ENCODE measurements around the gene KCNS1.

- TF ChIP-seq EZH2 (IDR thresholded peaks at IDR 0.05; ENCODE audit: low read length, unreplicated experiment): no peak
- TF ChIP-seq, protein P1, sequence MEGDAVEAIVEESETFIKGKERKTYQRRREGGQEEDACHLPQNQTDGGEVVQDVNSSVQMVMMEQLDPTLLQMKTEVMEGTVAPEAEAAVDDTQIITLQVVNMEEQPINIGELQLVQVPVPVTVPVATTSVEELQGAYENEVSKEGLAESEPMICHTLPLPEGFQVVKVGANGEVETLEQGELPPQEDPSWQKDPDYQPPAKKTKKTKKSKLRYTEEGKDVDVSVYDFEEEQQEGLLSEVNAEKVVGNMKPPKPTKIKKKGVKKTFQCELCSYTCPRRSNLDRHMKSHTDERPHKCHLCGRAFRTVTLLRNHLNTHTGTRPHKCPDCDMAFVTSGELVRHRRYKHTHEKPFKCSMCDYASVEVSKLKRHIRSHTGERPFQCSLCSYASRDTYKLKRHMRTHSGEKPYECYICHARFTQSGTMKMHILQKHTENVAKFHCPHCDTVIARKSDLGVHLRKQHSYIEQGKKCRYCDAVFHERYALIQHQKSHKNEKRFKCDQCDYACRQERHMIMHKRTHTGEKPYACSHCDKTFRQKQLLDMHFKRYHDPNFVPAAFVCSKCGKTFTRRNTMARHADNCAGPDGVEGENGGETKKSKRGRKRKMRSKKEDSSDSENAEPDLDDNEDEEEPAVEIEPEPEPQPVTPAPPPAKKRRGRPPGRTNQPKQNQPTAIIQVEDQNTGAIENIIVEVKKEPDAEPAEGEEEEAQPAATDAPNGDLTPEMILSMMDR (conservative IDR thresholded peaks at IDR 0.05; ENCODE audit: low read depth, low read length): no peak
Measured at GRCh38 chr20:45049438-45049837, 51.5 kb downstream of the KCNS1 start.
